ENCODE results near the gene CLUH.

DNA sequence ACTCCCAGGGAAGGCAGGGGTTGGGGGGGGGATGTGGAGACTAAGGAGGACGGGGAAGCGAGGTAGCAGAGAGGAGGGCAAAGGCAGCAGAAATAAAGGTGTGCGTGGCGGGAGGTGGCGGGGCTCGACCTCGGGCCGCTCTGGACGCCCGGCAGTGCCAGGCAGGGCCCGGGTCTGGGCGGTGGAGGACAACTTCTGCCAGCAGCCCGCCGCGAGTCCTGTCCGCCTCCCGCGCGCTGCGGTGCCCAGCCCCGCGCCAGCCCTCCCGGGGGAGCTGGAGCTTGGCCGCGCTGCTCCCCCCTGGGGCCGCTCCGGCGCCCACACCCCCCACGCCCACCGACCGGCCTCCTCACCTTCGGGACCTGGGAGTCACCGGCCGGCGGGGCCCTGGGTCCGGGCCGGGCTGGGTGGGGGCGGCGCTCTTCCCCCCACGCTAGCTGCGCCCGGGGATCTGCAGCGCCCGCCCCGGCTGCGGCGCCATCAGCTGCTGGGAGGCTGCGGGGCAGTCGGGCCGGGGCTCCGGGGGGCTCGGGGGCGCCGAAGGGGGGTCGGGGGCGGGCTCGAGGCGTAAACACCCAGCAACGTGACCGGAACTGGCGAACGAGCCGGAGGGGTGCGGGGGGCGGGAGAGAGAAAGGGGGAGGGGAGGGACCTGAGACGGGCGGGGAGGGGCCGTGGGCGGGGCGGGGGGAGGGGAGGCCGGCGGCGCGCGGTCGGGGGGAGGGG is 37.7 kb upstream of the CLUH start, which contains the start of gene CCDC92B:
- TF ChIP-seq, protein P1, sequence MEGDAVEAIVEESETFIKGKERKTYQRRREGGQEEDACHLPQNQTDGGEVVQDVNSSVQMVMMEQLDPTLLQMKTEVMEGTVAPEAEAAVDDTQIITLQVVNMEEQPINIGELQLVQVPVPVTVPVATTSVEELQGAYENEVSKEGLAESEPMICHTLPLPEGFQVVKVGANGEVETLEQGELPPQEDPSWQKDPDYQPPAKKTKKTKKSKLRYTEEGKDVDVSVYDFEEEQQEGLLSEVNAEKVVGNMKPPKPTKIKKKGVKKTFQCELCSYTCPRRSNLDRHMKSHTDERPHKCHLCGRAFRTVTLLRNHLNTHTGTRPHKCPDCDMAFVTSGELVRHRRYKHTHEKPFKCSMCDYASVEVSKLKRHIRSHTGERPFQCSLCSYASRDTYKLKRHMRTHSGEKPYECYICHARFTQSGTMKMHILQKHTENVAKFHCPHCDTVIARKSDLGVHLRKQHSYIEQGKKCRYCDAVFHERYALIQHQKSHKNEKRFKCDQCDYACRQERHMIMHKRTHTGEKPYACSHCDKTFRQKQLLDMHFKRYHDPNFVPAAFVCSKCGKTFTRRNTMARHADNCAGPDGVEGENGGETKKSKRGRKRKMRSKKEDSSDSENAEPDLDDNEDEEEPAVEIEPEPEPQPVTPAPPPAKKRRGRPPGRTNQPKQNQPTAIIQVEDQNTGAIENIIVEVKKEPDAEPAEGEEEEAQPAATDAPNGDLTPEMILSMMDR (IDR thresholded peaks at IDR 0.05; ENCODE audit: low read depth, low read length): no peak
- no peak for TF ChIP-seq MYC (IDR thresholded peaks at IDR 0.05; ENCODE audit: low read depth, low read length)
- TF ChIP-seq POLR2A (IDR thresholded peaks at IDR 0.05; ENCODE audit: extremely low read depth, insufficient read length): no peak

All from NB4 (cell line).